SK-N-SH treated with all-trans-retinoic acid at 6 μM for 48 hours (cell line): Measurements from ENCODE around the gene CRAT.

ENCODE experiments used
- SNAI2 ChIP-seq: fragments of 250-450 bp; sonication (Bioruptor Pico); IDR thresholded peaks from 2 replicates; pipeline ENCODE4 v1.5.0; 2020; ENCODE audit warnings: mild to moderate bottlenecking, moderate library complexity
- ZFP3 ChIP-seq: fragments of 250-450 bp; sonication (Bioruptor Pico); IDR thresholded peaks from 2 replicates; pipeline ENCODE4 v1.5.0; 2020; ENCODE audit warnings: mild to moderate bottlenecking, moderate library complexity
- ZNF565 ChIP-seq: fragments of 450-650 bp; formaldehyde crosslinking; conservative IDR thresholded peaks from 2 replicates; pipeline ENCODE4 v1.5.0; 2020; ENCODE audit warnings: low read depth, mild to moderate bottlenecking, moderate library complexity
- ZNF70 ChIP-seq: fragments of 450-650 bp; formaldehyde crosslinking; IDR thresholded peaks from 2 replicates; pipeline ENCODE4 v1.5.0; 2020; ENCODE audit warnings: mild to moderate bottlenecking, moderate library complexity
- TF ChIP-seq, protein P1 (sequence below): fragments of 250-450 bp; sonication (Bioruptor Pico); IDR thresholded peaks from 2 replicates; pipeline ENCODE4 v1.5.1; 2021; ENCODE audit warnings: mild to moderate bottlenecking, moderate library complexity
- TF ChIP-seq, protein P2 (sequence below): fragments of 250-450 bp; sonication (Bioruptor Pico); IDR thresholded peaks from 2 replicates; pipeline ENCODE4 v1.8.0; 2021; ENCODE audit warnings: low read depth, mild to moderate bottlenecking, moderate library complexity, borderline replicate concordance
- TF ChIP-seq, protein P3 (sequence below): fragments of 250-450 bp; sonication (Bioruptor Pico); IDR thresholded peaks from 2 replicates; pipeline ENCODE4 v1.8.0; 2020; ENCODE audit warnings: mild to moderate bottlenecking, moderate library complexity, borderline replicate concordance

DNA sequence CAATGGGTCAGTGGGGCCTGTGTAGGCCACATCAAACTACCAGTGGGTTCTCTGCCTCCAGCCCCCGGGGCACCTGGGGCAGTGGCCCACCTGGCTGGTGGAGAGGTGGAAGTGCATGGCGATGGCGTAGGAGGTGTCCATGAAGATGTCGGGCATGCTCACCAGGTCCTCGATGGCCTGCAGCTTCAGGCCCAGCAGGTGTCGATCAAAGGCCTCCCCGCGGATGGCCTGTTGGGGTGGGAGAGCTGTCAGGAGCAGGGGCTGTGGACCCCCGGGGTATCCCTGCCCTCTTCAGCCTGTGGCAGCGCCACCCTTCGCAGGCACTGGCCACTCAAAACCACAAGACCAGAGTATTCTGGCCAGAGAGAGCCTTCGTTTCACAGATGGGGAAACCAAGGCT lies 14.7 kb downstream of the CRAT start:
- no peak for TF ChIP-seq ZNF70 (CRISPR knock-in tag)
- TF ChIP-seq, protein P1, sequence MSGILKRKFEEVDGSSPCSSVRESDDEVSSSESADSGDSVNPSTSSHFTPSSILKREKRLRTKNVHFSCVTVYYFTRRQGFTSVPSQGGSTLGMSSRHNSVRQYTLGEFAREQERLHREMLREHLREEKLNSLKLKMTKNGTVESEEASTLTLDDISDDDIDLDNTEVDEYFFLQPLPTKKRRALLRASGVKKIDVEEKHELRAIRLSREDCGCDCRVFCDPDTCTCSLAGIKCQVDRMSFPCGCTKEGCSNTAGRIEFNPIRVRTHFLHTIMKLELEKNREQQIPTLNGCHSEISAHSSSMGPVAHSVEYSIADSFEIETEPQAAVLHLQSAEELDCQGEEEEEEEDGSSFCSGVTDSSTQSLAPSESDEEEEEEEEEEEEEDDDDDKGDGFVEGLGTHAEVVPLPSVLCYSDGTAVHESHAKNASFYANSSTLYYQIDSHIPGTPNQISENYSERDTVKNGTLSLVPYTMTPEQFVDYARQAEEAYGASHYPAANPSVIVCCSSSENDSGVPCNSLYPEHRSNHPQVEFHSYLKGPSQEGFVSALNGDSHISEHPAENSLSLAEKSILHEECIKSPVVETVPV (CRISPR knock-in tag) = no peak
- TF ChIP-seq, protein P2, sequence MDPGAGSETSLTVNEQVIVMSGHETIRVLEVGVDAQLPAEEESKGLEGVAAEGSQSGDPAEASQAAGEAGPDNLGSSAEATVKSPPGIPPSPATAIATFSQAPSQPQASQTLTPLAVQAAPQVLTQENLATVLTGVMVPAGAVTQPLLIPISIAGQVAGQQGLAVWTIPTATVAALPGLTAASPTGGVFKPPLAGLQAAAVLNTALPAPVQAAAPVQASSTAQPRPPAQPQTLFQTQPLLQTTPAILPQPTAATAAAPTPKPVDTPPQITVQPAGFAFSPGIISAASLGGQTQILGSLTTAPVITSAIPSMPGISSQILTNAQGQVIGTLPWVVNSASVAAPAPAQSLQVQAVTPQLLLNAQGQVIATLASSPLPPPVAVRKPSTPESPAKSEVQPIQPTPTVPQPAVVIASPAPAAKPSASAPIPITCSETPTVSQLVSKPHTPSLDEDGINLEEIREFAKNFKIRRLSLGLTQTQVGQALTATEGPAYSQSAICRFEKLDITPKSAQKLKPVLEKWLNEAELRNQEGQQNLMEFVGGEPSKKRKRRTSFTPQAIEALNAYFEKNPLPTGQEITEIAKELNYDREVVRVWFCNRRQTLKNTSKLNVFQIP = no peak
- TF ChIP-seq, protein P3, sequence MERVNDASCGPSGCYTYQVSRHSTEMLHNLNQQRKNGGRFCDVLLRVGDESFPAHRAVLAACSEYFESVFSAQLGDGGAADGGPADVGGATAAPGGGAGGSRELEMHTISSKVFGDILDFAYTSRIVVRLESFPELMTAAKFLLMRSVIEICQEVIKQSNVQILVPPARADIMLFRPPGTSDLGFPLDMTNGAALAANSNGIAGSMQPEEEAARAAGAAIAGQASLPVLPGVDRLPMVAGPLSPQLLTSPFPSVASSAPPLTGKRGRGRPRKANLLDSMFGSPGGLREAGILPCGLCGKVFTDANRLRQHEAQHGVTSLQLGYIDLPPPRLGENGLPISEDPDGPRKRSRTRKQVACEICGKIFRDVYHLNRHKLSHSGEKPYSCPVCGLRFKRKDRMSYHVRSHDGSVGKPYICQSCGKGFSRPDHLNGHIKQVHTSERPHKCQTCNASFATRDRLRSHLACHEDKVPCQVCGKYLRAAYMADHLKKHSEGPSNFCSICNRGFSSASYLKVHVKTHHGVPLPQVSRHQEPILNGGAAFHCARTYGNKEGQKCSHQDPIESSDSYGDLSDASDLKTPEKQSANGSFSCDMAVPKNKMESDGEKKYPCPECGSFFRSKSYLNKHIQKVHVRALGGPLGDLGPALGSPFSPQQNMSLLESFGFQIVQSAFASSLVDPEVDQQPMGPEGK (CRISPR knock-in tag) = no peak
- TF ChIP-seq ZFP3 (CRISPR knock-in tag) = no peak
- TF ChIP-seq SNAI2 (CRISPR knock-in tag) = no peak
- no peak for TF ChIP-seq ZNF565 (CRISPR knock-in tag)
